Measurements from ENCODE around the gene RPTOR. TPM values are rescaled to one million over a fixed set of nuclear protein-coding genes. Genes with fewer than 3 reads are reported as not detected.

RPTOR gene
- total RNA-seq, 1 experiment from 2014 or later, result 46.2 TPM

DNA sequence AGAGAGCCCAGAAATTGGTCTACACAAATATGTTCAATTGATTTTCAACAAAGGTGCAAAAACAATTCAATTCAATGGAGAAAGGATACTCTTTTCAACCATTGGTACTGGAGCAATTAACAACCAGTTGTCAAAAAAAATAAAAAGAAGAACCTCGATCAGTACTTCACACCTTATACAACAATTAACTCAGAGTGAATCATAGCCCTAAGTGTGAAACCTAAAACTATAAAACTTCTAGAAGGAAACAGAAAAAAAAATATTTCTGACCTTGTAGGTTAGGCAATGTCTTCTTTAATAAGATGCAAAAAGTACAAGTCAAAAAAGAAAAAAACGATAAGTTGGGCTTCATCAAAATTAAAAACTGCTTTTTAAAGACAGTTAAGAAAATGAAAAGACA, 390.9 kb downstream of the RPTOR start:
- H3K9me3 ChIP-seq (ENCODE audit: low read length), result no peaks in the 10 kb centered on the region
- H2AFZ ChIP-seq (ENCODE audit: low read length), result no peak overlapping the region
- BruUV-seq (replicated peaks), result no TSS peak
- ATAC-seq, result no peak
- H3K4me3 ChIP-seq (ENCODE audit: low read length), result no peak overlapping the region
- no peaks in the 10 kb centered on the region for H3F3A ChIP-seq (ENCODE audit: low read length, unreplicated experiment)
- H3K36me3 ChIP-seq (ENCODE audit: low read depth, low read length), result no peaks in the 10 kb centered on the region
- H3K9ac ChIP-seq (ENCODE audit: low read length), result no peak overlapping the region
- H3K4me2 ChIP-seq (ENCODE audit: low read length), result no peak overlapping the region
- no peaks in the 10 kb centered on the region for H3K9me2 ChIP-seq (replicated peaks; ENCODE audit: low read length)
- TF ChIP-seq, protein P1, sequence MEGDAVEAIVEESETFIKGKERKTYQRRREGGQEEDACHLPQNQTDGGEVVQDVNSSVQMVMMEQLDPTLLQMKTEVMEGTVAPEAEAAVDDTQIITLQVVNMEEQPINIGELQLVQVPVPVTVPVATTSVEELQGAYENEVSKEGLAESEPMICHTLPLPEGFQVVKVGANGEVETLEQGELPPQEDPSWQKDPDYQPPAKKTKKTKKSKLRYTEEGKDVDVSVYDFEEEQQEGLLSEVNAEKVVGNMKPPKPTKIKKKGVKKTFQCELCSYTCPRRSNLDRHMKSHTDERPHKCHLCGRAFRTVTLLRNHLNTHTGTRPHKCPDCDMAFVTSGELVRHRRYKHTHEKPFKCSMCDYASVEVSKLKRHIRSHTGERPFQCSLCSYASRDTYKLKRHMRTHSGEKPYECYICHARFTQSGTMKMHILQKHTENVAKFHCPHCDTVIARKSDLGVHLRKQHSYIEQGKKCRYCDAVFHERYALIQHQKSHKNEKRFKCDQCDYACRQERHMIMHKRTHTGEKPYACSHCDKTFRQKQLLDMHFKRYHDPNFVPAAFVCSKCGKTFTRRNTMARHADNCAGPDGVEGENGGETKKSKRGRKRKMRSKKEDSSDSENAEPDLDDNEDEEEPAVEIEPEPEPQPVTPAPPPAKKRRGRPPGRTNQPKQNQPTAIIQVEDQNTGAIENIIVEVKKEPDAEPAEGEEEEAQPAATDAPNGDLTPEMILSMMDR (conservative IDR thresholded peaks at IDR 0.05; ENCODE audit: low read depth, low read length), result no peak
- TF ChIP-seq EZH2phosphoT487 (IDR thresholded peaks at IDR 0.05; ENCODE audit: borderline replicate concordance, low read length) (no peak), EZH2 (IDR thresholded peaks at IDR 0.05; ENCODE audit: low read length, unreplicated experiment) (no peak)
- H3K27me3 ChIP-seq (ENCODE audit: low read length), result no peaks in the 10 kb centered on the region
- intact Hi-C loops (cut with micrococcal nuclease), result no loop called here
- no peak overlapping the region for H3K27ac ChIP-seq (ENCODE audit: low read length)
- CTCF ChIA-PET, result no interaction called here
- H3K79me2 ChIP-seq (ENCODE audit: low read length), result no peaks in the 10 kb centered on the region
- no peaks in the 10 kb centered on the region for H4K20me1 ChIP-seq (ENCODE audit: low read length)
- no peak for DNase-seq
- H3K4me1 ChIP-seq (ENCODE audit: insufficient read depth, low read length), result no peaks in the 10 kb centered on the region
- POLR2A ChIA-PET (ENCODE audit: unreplicated experiment), result no interaction called here

- peak; percentile 44 for DNase-seq
- Histone ChIP-seq H3K27me3 (ENCODE audit: low read length) (no peaks in the 10 kb centered on the region), H3K9me2 (replicated peaks; ENCODE audit: low read length) (no peaks in the 10 kb centered on the region), H3K4me1 (ENCODE audit: insufficient read depth, low read length) (no peaks in the 10 kb centered on the region), H3K36me3 (ENCODE audit: low read depth, low read length) (no peaks in the 10 kb centered on the region), H2AFZ (ENCODE audit: low read length) (no peak overlapping the region), H3K9ac (ENCODE audit: low read length) (no peak overlapping the region), H3K4me2 (ENCODE audit: low read length) (no peak overlapping the region), H3F3A (ENCODE audit: low read length, unreplicated experiment) (no peaks in the 10 kb centered on the region), H3K4me3 (ENCODE audit: low read length) (no peak overlapping the region), H3K9me3 (ENCODE audit: low read length) (no peaks in the 10 kb centered on the region), H3K27ac (ENCODE audit: low read length) (no peak overlapping the region), H4K20me1 (ENCODE audit: low read length) (no peaks in the 10 kb centered on the region), H3K79me2 (ENCODE audit: low read length) (no peaks in the 10 kb centered on the region)
- intact Hi-C loops (cut with micrococcal nuclease), result no loop called here
- ChIA-PET CTCF (no interaction called here), POLR2A (ENCODE audit: unreplicated experiment) (no interaction called here)
- peak; percentile 35 for ATAC-seq
- BruUV-seq (replicated peaks), result no TSS peak
- TF ChIP-seq EZH2phosphoT487 (IDR thresholded peaks at IDR 0.05; ENCODE audit: borderline replicate concordance, low read length), result no peak
- TF ChIP-seq, protein P1 (conservative IDR thresholded peaks at IDR 0.05; ENCODE audit: low read depth, low read length), result no peak
- no peak for TF ChIP-seq EZH2 (IDR thresholded peaks at IDR 0.05; ENCODE audit: low read length, unreplicated experiment)
Observed at GRCh38 chr17:80936218-80936617, 391.6 kb downstream of the RPTOR start.

DNA sequence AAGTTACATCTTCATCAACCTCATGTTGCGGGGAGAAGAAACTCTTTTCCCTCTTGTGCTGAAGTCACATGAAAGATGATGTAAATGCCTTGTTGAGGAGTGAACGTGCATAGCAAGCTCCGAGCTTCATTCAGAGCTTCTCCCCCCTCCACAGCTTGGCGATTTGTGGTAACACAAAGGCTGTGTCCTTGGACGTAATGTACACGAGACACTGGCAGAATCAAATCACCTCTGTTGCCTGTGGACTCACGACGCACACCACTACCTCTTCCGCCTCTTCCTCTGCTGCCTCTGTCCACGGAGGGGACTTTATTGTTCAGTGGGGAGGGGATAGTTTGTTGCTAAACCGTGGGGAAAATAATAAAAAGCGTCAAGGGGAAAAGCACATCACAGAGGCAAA, 392.1 kb downstream of the RPTOR start:
- Histone ChIP-seq H3K27ac (ENCODE audit: low read length) (no peak overlapping the region), H3K9me3 (ENCODE audit: low read length) (no peaks in the 10 kb centered on the region), H3K4me3 (ENCODE audit: low read length) (no peak overlapping the region), H3K9ac (ENCODE audit: low read length) (no peak overlapping the region), H3K4me2 (ENCODE audit: low read length) (no peak overlapping the region), H4K20me1 (ENCODE audit: low read length) (no peaks in the 10 kb centered on the region), H3F3A (ENCODE audit: low read length, unreplicated experiment) (no peaks in the 10 kb centered on the region), H3K27me3 (ENCODE audit: low read length) (no peaks in the 10 kb centered on the region), H3K9me2 (replicated peaks; ENCODE audit: low read length) (no peaks in the 10 kb centered on the region), H3K79me2 (ENCODE audit: low read length) (no peaks in the 10 kb centered on the region), H3K36me3 (ENCODE audit: low read depth, low read length) (no peaks in the 10 kb centered on the region), H2AFZ (ENCODE audit: low read length) (no peak overlapping the region), H3K4me1 (ENCODE audit: insufficient read depth, low read length) (no peaks in the 10 kb centered on the region)
- no peak for TF ChIP-seq EZH2 (IDR thresholded peaks at IDR 0.05; ENCODE audit: low read length, unreplicated experiment)
- TF ChIP-seq, protein P1 (conservative IDR thresholded peaks at IDR 0.05; ENCODE audit: low read depth, low read length), result no peak
- no peak for TF ChIP-seq EZH2phosphoT487 (IDR thresholded peaks at IDR 0.05; ENCODE audit: borderline replicate concordance, low read length)
- DNase-seq (no peak), ATAC-seq (no peak)
- intact Hi-C loops (cut with micrococcal nuclease), result no loop called here
- ChIA-PET POLR2A (ENCODE audit: unreplicated experiment) (no interaction called here), CTCF (no interaction called here)
- no TSS peak for BruUV-seq (replicated peaks)
